OCI-M1 (cell line): ENCODE results near the gene PACRG.
"Not testable (repeated sequence)": the region's sequence is repeated elsewhere in the genome, so short reads cannot be mapped to it uniquely, and the experiment has no call there.

Source experiments
- DNase-seq: peaks from one replicate; lab custom pipeline; 2025; lab: John Stamatoyannopoulos, UW

Gene PACRG

GRCh38 chr6:162727322-162728182 lies at the start of gene PACRG, which contains the start of gene PRKN:
PACRG (plus strand) TSS chr6:162727974.
PRKN (minus strand) TSS chr6:162727766.
- DNase-seq = peak; percentile 99

DNA sequence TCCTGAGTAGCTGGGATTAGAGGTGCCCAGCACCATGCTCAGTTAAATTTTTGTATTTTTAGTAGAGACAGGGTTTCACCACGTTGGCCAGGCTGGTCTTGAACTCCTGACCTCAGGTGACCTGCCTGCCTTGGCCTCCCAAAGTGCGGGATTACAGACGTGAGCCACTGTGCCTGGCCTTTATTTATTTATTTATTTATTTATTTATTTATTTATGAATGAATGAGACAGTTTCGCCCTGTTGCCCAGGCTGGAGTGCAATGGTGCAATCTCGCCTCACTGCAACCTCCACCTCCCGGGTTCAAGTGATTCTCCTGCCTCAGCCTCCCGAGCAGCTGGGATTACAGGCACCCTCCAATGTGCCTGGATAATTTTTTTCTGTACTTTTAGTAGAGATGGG lies 48.9 kb upstream of the PACRG start:
- DNase-seq = not testable (repeated sequence)

GRCh38 chr6:162679681-162680080 lies 48.1 kb upstream of the PACRG start:
- DNase-seq = no peak

DNA sequence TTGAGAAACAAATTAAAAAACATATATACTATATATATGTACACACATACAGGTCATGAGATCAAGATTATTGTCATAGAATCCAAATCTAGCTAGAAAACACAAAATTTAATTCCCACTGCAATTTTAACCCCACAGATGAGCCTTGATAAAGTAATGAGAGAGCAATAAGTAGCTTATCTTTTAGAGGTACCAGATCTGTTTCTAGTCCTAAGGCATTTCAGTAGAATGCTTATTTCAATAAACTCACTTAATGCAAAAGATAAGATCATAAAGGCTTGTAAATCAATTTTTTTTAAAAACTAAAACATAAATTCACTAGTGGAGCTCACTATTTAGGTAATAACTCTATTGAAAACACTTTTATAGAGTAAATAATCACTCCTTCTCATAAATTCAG lies 47.4 kb upstream of the PACRG start:
- DNase-seq = no peak

DNA sequence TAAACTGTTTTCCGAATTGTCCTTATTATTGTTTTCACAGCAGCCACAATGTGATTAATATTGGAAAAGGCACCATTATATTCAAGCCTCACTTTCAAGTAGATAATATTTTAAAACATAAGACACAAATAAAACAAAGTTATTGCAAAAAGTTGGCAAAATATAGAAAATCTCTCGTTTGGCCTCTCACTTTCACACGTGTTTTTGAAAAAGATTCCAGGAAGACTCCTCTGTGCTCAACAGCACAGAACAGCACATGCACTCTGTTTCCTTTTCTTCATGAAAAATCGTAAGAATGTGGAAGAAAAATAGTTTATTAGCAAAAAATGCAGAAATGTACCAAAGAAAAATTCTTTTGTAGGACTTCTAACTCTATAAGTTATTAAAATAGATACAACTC lies 46.9 kb upstream of the PACRG start:
- no peak for DNase-seq

GRCh38 chr6:162681447-162681846 lies 46.3 kb upstream of the PACRG start:
- no peak for DNase-seq

- DNase-seq = no peak
These were observed 44.6 kb upstream of the PACRG start for GRCh38 chr6:162683135-162683534.

GRCh38 chr6:162684052-162684451 lies 43.7 kb upstream of the PACRG start:
- DNase-seq = no peak

DNA sequence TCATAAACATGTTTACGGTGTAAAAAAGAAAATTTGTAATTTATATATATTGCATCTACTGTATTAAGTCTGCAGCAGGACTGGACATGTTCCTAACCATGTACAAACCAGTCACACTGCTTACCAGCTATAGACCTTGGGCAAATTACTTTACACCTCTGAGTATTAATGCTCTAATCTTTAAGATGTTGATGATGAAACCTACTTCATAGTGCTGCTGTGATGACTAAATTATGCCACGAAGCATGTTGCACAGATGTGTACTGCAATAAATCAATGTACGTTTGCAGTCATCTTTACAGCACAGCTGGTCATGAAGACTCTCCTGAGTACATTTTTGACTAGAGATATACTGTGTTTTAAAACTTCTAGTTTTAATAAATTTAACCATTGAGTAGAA lies 42.8 kb upstream of the PACRG start:
- DNase-seq = no peak

DNA sequence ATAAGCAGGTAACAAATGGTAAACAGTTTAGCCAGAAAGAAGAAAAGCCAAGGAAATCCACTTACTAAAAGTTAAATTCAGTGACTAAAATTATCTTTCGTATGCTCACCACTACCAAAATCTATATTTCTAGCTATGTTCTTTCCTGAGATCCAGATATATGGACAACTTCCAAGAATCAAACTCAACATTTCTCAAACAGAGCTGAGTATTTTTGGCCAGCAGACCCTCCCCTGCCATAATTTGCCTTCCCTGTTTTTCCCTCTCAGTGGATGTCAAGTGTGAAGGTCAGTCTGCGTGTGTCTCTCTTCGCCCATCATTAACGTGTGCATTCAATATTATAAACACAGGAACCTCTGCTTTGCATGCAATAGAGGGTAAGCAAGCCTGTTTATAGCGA lies 42.2 kb upstream of the PACRG start:
- no peak for DNase-seq

- DNase-seq = no peak
These were observed 38.9 kb upstream of the PACRG start for GRCh38 chr6:162688751-162689345.

DNA sequence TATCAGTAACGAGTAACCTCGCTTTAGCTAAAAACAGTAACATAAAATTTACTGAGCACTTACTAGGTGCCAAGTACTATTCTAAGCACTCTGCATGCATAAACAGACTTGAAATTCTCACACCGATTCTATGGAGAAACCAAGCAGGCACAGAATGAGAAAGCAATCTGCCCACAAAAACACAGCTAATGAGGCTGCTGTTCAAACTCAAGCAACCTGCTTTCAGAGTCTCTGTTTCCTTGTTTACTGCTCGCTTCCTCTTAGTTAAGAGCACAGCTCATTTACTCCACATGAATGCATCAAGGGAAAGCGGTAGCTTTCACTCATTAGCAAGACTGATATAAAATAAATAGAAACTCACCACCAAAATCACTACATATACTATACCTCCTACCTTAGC lies 37.6 kb upstream of the PACRG start:
- no peak for DNase-seq

DNA sequence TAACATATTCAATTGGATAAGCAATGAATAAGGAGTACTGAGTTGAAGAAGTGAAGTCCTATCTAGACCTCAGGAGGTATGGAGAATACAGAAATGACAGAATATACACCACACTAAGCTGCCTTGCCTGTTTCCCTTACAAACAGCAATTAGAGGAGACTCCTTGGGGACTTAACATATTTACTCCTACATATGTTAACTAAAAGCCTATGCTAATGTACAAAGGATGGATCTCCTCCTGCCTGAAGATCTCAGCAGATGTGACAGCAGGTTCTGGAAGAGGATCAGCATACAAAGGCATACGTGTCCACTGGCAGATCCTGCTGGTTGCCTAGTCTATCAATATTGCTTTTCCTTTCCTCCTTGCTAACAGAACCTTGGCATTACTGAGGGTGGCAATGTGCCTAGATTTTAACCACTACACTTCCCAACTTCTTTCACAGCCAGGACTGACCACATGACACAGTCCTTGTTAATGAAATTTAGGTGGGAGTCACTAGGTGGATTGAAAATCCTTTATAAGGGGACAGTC lies 29.8 kb upstream of the PACRG start:
- no peak for DNase-seq

GRCh38 chr6:162698440-162698839 lies 29.3 kb upstream of the PACRG start:
- no peak for DNase-seq

GRCh38 chr6:162699961-162700360 lies 27.8 kb upstream of the PACRG start:
- DNase-seq = no peak

DNA sequence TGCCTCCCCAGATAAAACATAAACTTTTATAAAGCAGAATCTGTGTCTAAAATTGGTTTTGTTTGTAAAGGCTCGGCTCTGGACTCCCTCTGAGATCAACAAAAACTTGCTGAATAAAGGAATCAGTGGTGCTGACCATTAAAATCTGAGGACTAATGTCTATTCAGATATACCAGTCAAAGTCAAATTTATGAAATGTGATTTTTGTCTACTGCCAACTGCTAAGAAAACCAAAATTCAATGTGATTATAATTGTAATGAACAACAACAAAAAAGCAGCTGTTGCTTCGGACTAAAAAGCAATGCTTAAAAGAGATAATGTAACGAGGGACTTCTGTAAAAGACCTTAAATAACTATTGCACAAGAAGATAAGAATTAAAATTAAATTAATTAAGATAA lies 26.8 kb upstream of the PACRG start:
- DNase-seq = no peak

- no peak for DNase-seq
These were observed 26.2 kb upstream of the PACRG start for GRCh38 chr6:162701551-162701950.

DNA sequence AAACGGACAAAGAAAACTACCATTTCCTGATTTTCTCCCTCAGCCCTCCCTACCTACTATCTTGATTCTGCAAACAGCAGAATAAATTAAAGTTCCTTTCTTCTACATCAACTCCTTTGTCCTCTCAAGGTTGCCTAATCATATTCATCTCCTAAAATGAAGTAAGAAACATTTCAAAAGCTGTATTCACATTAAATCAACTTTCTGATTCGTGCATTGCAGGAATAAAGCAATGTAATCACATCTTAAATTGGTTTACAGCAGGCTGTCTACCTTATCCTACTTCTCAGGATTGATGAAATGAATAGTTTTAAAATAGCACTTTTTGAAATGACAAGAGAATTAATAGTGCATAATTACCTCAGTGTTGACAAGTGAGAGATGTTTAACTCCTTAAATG lies 25.3 kb upstream of the PACRG start:
- DNase-seq = no peak

DNA sequence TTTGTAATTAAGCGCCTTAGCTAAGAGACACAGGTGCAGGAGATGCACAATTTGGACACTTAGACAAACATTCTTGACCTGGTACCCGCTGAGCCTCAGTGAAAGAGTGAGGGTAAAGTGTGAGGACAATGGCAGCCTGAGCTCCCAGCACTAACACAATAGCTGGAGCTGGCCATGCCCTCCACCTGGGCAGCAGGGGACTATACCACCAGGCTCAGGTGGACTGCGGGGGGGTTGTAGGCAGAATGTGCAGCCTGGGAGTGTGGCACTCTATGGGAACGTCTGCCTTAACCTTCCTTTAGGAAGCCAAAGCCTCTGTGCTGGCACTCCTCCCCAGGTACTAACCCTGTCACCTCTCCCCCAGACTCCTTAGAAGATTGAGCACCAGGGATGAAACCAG lies 23.8 kb upstream of the PACRG start:
- no peak for DNase-seq

DNA sequence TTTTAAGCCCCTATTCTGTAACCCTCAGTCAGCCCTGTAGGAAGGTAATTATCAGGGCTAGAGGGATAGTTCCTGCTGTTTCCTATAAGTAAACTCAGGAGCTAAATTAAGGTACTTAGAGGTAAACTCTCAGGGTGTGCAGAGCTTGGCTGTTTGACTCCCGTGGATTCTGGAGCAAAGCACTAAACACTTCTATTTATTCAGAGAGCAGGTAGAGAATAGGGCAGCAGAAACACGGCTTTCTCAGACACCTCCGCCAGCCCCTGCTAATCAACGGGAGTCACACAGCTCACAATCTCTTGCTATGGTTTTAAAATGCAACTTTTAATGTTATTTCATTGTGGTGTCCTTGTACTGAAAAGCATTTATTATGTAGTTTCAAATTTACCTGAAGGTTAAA lies 22.0 kb upstream of the PACRG start:
- no peak for DNase-seq

- DNase-seq = peak; percentile 8
These were observed 21.5 kb upstream of the PACRG start for GRCh38 chr6:162706232-162706631.

- DNase-seq = no peak
These were observed 18.8 kb upstream of the PACRG start for GRCh38 chr6:162708971-162709370.

GRCh38 chr6:162709431-162709830 lies 18.3 kb upstream of the PACRG start:
- no peak for DNase-seq
